Breast epithelium (tissue), 3 donors: ENCODE results near the gene NDUFS1.

ENCODE experiments used
- POLR2A ChIP-seq: fragments of 450-650 bp; IDR thresholded peaks from one replicate; pipeline ENCODE4 v1.6.1; 2016; ENCODE audit warnings: antibody characterized with exemption, mild to moderate bottlenecking, moderate library complexity
- TF ChIP-seq, protein P1 (sequence below), 3 donors: fragments of 450-650 bp; IDR thresholded peaks; one replicate each; pipeline ENCODE4 v1.5.1; 2016 to 2017; ENCODE audit warnings: antibody characterized with exemption in 3 of 3, mild to moderate bottlenecking in 3 of 3, moderate library complexity in 3 of 3

DNA sequence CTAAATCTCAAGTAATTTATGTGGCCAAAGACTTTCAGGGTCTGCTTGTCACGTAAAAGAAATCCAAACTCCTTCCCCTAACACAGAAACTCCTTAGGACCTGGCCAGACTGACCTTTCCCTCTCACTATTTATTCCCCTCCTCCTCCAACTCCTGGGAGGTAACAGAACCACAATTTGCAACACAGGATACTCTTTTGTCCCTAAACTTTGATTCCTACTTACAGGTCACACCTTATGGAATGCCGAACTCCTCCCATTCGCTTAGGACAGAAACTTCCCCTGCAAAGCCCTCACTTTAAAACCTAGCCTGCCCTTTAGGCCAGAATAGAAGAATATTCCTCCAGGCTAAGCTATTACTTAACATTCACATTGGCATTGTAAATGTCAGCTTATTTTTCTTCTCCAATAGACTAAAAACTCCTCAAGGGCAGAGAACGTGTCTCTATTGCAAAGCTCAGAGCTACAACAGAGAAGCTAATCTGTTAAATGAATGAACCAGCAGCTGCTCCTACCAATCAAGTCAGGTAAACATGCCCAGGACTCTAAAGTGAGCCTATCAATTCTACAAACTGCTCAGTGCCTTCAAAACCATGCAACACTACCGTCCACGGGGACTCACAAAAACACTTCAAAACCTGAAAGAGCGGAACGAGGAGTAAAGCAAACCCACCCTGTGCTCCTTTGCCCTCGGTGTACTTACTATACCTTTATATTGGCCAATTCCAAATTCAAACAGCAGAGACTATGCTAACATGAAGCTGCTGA, 79.4 kb downstream of the NDUFS1 start:
- no peak for TF ChIP-seq POLR2A
- TF ChIP-seq, protein P1, sequence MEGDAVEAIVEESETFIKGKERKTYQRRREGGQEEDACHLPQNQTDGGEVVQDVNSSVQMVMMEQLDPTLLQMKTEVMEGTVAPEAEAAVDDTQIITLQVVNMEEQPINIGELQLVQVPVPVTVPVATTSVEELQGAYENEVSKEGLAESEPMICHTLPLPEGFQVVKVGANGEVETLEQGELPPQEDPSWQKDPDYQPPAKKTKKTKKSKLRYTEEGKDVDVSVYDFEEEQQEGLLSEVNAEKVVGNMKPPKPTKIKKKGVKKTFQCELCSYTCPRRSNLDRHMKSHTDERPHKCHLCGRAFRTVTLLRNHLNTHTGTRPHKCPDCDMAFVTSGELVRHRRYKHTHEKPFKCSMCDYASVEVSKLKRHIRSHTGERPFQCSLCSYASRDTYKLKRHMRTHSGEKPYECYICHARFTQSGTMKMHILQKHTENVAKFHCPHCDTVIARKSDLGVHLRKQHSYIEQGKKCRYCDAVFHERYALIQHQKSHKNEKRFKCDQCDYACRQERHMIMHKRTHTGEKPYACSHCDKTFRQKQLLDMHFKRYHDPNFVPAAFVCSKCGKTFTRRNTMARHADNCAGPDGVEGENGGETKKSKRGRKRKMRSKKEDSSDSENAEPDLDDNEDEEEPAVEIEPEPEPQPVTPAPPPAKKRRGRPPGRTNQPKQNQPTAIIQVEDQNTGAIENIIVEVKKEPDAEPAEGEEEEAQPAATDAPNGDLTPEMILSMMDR (IDR thresholded peaks at IDR 0.05): no peak
